ENCODE measurements around the gene PFDN4.

Gene PFDN4

DNA sequence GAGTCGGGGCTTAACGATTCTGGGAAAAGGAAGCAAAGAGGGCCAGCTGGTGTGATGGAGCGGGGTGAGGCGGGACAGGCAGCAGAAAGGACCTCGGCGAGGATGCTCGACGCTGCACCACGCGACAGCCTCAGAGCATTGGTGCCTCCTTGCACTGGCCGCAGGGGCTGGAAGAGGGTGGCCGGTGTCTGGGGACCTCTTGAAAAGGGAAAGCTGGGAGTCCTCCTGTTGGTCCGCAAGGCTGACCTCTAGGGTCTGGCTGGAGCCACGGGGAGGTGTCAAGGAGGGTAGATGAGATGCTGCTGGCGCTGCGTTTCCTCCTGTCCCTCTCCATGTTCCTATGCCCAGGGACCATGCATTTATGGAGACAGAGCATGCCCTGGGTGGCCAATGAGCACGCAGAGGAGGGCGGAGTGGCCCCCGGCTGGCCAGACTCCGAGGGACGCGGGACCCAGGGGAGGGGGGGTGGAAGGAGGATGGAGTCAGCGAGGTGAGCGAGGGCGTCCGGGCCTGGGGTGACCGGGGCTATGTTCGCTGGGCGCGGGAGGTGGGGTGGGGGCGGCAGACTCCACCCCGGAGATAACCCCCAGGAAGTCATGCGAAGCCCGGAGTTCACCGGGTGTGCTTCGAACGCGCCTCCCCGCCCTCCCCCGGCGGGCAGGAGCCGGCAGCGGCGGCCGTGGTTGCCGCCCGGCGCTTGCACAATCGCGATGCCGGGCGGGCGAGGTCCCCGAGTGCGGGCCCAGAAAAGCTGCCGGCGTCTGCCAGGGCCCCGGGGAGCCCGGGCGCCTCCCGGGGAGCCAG lies 34.0 kb upstream of the PFDN4 start, which contains the start of gene CYP24A1:
TSS of gene CYP24A1 (minus strand) at position 334 of the 804 bp plus-strand sequence. CDS start 407 bp downstream, outside the sequence.
- DNase-seq = no peak

- no peak for DNase-seq
Observed at GRCh38 chr20:54174457-54175175, 33.3 kb upstream of the PFDN4 start.

GRCh38 chr20:54176610-54177009 lies 31.3 kb upstream of the PFDN4 start:
- DNase-seq = no peak

GRCh38 chr20:54177378-54177777 lies 30.5 kb upstream of the PFDN4 start:
- DNase-seq = no peak

DNA sequence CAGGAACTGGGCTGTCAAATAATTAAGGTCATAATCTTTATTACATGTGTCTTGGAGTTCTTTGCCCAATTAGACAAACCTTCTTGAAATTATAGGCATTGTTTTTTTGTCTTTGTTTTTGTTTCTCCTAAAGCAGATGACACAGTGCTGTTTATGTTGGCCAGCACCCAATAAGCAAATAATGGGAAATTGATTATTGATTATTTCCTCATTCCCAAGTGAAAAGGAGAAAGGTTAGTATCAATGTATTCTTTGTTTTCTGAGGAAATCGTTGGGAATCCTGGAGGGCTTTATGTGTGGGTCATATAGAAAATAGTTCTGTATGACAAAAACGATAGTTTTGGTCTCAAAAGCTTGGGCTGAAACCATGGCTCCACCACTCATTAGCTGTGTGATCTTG lies 29.6 kb upstream of the PFDN4 start:
- DNase-seq = no peak

DNA sequence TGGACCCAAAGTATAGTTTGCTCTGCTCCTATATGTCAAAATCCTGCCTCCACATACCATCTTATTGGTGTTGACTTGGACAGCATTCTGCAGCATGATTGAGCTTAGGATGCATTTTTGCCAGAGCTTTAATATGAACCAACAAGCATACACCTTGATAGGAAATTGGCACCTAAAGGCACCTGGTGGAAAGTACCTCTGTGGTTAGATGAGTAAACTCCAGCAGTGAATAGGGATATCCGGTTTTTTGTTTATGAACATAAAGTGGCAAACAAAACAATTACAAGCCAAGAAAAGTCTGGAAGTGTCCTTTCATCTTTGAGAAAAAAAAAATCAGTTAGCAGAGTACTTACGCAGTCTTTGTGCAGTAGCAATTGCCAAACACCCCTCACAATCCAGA lies 27.9 kb upstream of the PFDN4 start:
- no peak for DNase-seq

DNA sequence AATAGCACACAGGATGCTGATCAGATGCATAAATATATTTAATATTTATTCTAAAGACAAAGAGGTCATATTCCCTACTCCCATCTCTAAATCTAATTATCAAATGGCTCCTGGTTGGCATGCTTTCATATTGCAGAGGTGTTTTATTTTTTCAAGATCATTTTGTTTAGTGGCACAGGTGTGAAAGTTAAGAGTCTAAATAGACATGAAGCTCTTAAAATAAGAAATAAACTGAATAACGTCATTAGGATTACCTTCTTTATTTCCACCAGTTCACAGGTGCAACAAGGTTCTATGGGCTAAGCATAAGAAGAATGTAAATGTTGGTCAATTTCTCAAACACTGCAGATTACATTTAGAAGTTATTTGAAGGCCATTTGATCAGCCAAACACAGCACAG lies 27.0 kb upstream of the PFDN4 start:
- DNase-seq = no peak

GRCh38 chr20:54184071-54184470 lies 23.8 kb upstream of the PFDN4 start:
- no peak for DNase-seq

DNA sequence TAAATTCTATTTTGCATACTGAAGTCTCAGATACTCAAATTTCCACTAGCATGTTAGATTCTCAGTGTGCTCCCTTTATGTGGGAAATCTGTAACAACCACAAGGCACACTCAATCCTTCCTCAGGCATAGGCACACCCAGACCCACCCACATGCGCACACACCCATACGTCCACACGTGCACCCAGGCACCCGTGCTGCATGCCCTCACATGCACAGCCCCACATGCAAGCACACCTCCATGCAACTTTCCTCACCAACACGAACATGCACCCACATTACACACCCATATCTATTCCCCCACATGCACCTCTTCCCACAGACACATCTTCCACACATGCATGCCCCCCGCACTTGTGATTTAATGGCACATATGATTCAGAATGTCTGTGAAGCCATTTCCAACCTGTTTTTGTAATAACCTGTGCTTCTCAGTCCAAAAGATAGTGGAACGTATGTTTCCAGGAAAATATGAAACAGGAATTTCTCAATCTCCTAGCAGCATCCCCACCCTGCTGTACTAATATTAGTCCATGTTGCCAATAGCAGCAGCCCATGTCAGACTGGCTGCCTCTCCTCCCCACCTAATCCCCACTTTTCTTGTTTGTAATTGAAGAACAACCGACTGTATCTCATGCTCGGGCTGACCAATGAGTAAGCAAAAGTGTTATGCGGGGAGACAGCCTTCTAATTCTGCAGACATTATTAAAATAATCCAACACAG lies 22.8 kb upstream of the PFDN4 start:
- DNase-seq = no peak

GRCh38 chr20:54188132-54188849 lies 19.6 kb upstream of the PFDN4 start:
- DNase-seq = no peak

GRCh38 chr20:54189630-54190029 lies 18.3 kb upstream of the PFDN4 start:
- DNase-seq = no peak

DNA sequence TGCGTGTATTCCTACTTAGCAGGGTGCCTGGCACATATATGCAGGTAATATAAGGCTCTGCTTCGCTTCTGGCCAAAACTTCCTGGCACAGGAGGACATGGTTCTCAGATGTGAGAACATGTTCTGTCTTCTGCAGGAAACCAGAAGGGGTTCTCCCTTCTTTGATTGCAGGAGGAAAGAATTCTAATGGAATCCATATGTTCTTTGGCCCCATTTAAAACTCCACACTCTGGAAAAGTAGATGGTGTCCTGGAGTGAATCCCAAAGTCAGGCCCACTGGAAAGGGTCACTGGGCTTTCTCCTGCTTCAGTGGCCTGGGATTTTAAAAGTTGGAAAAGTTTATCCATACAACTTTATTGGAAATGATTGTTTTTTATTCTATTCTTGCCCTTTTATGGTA lies 17.7 kb upstream of the PFDN4 start:
- DNase-seq = no peak

- DNase-seq = no peak
Observed at GRCh38 chr20:54193817-54194216, 14.1 kb upstream of the PFDN4 start.

- DNase-seq = no peak
Observed at GRCh38 chr20:54194724-54195438, 13.0 kb upstream of the PFDN4 start.

DNA sequence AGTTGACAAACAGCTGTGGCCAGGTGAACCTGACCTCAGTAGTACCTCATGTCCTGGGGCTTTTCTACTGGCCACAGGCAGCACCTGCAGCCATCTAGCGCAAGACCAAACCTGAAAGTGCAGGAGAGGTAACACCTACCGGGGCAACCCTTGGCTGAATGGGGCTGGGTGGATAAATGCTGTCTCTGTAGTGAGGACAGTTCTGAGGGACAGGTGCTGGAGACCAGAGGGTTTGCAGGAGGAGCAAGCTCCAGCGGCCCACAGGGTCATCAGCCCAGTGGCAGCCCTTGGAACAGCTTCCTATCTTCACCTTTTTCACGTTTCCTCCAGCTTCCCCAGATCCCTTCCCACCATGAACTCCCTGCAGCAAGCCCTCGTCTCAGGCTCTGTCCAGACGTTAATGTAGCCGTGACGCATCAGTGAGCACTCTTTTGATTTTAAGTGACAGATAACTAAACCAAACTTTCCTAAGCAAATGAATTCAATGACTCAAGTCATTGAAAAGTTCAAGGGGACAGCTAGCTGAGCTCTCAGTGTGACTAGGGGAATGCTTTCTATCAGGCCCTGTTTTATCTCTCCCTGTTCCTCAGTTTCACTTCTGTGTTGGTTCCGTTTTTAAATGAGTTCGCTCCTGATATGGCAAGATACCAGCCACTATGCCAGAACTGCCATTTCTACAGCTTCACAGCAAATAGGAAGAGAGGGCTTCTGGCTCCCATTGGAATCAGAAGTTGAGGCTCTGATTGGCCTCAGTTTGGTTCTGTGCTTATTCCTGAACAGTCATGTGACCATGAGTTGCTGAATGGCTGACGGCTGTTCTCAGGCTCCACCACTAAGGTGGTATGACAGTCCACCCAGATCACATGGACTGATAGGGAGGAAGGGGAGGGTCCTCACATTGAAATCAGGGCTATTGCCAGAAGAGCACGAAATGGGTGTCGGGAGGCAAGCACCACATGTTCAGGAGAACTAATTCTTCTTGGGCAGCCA lies 12.1 kb upstream of the PFDN4 start:
- no peak for DNase-seq

- DNase-seq = no peak
Observed at GRCh38 chr20:54197621-54198604, 10.0 kb upstream of the PFDN4 start.

DNA sequence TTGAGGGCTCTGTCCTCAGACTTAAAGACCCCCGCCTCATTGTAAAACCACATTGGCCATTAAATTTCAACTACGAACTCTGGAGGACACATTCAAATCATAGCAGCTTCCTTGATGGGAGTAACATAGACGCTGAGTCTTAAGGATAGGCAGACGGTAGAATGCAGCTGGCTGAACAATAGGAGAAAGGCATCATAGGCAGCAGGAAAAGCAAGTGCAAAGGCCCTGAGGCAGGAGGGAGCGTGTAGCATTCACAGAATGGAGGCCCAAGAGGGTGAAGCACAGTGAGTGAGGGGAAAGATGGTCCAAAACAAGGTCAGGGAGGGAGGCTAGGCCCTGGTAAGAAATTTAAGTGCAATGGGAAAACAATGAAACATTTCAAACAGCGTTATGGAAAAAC lies 8.6 kb upstream of the PFDN4 start:
- DNase-seq = no peak

DNA sequence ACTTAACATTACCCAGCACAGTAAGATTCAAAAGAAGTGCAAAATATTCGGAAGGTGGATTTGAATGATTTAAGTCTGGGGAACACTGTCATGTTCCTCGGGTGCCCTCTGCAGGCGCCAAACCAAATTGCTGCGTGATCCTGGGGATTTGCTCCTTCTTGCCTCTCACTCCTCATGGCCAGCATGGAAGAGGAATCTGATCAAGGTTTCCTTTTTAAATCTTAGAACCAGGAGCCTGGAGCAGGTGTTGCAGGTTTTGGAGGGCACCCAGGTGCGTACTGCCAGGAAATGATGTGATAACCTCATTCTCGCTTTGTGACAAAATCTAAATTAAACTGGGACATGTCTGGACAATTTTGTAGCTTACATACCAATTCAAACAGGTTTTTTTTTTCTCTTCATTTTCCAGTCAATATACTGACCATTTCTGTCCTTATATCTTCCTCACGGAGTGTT lies 8.1 kb upstream of the PFDN4 start:
- peak; percentile 53 for DNase-seq

DNA sequence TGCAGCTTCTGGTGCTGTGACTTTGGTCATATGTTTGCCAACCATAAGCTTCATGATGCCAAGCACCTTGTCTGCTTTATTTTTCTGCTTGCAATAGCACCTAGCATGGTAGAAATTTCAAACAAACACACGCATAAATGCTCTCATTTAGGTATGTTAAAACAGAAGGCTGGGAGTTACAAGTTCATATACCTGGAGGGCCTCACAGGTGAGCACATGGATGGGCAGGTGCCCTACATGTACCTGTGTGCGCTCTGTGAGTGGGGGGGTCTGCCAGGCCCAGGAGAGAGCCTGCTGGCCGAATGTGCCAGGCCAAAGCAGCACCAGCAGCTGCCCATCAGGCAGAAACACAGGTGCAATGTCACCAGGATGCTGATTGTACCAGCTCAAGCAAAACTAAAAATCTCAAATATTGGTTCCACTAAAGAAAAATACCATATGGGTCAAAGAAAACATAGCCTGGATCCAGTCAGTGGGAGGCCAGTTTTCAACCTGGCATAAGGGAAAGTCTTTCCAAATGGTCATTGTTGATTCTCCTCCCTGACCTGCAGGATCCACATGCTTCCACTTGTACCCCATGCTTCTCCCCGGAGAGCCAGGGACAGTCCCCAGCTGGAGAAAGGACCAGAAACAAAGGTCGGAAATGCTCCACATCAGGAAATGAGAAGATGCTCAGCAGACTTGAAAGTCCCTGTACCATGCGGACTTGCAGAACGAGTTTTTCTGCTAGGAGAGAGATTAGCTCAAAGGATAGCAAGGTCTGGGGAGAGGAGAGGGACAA lies 7.2 kb upstream of the PFDN4 start:
- DNase-seq = no peak
